Hematopoietic multipotent progenitor cell treated with erythropoietin and hydrocortisone succinate and interleukin-3 and kit ligand, for 17 days (in vitro differentiated cells): ENCODE measurements around the gene OR2AJ1.

ENCODE experiments used
- DNase-seq: peaks from one replicate; pipeline ENCODE4 v3.0.0-alpha.2; 2015; ENCODE audit warnings: low spot score

Gene OR2AJ1

DNA sequence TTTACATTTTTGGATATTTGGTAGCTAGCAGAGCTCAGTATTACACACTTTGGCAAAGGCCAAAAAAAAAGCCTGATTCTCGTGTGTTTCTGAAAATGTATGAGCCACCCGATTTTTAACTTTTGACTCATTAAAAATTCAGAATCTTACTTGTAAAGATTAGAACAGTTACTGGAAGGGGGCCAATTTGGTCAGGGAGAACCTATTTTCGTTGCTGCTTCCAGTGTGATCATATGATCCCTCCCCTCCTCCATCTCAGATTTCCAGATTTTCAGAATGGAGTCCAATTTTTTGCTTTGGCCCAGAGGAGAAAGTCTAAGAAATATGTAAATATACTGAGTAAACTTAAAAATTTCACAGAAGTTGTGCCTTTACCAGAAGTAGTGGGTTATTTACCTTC is 37.1 kb downstream of the OR2AJ1 start:
- DNase-seq: no peak

DNA sequence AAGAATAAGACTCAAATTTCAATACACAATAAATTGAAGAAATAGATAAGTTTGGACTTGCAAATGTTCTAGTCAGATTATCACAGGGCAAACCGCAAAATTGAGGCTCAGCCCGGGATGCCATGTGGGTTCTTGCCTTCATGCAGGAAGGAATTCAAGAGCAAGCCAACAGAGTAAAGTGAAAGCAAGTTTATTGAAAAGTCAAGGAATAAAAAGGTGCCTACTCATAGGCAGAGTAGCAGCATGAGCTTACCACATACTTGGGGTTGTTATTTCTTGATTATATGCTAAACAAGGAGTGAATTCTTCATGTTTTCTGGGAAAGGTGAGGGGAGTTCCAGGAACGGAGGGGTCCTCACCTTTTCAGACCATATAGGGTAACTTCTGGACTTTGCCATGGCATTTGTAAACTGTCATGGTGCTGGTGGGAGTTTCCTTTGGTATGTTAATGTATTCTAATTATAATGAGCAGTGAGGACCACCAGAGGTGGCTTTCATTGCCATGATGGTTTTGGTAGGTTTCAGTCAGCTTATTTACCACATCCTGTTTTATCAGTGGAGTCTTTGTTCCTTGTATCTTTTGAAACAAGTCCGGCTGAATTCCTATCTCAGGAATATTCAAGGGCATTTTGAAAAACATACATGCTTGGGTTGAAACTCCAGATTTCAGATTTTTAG is 38.4 kb downstream of the OR2AJ1 start:
- no peak for DNase-seq

DNA sequence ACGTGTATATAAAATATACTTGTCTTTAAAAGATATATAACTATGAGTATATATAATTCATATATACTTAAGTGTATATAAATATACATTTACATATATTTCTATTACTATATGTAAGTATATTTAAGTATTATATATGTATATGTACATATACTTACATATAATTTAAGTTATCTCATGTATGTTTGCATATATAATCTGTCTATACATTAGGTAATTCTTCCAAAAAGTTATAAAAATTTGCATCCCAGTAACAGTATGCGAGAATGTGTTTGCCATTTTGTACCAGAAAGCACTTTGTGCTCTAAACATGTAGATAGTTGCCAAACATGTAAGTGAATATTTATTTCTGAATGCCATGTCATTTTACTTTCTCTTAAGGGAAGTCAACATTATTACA is 40.2 kb downstream of the OR2AJ1 start, which contains the start of gene OR2AK2:
TSS of gene OR2AK2 (plus strand) at position 301 of the 400 bp plus-strand sequence. CDS start 144 bp downstream, outside the sequence.
- no peak for DNase-seq

DNA sequence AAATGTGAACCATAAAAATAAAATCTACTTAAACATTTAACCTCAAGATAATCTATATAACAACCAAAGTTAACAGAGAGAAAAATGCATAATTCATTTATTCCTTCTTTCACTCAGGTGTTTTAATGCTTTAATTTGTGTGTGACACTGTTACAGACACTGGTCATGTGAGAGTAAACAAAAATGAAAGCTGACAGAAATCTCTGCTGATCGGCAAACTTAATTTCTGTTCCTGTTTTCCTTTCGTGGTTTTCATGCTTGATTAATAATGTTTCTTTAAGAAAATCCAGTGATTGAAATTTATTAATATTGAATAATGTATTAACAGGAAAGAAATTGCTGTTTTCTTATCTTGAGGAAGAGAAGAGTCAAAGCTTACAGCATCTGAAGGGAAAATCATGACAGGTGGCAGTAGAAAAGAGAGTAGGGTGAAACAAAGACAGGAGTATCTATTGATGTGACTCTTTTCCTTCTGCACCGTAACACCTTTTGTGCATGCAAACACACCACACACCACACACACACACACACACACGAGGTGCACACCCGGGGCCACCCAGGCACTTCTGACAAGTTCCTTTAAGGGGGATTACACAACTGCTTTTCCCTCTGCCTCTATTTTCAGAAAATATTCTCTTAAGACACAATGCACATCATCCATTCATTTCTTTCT is 42.0 kb downstream of the OR2AJ1 start:
- DNase-seq: no peak
